H1 (cell line): ENCODE results near the gene TENT4A.

Source experiments
- CTCF ChIP-seq, 3 experiments: IDR thresholded peaks; 1 replicate in 2 of 3; 2 replicates in 1 of 3; pipeline versions ENCODE4 v1.5.1 to v1.6.1; 2011; ENCODE audit warnings: low read length in 3 of 3, mild to moderate bottlenecking in 3 of 3, inconsistent platforms in 2 of 3, low read depth in 1 of 3, moderate library complexity in 1 of 3; ENCODE audit not compliant: insufficient read depth in 1 of 3; ENCODE audit errors: control extremely low read depth in 1 of 3
- POLR2AphosphoS5 ChIP-seq: IDR thresholded peaks from 2 replicates; pipeline ENCODE4 v1.6.1; 2011; ENCODE audit warnings: low read depth, low read length
- RAD21 ChIP-seq, 2 experiments: IDR thresholded peaks in 1 of 2; conservative IDR thresholded peaks in 1 of 2; 2 replicates each; pipeline ENCODE4 v1.6.1; 2011; ENCODE audit warnings: low read depth in 2 of 2, low read length in 2 of 2, improper control_type of control experiment in 1 of 2, inconsistent platforms in 1 of 2, mild to moderate bottlenecking in 1 of 2, moderate library complexity in 1 of 2

DNA sequence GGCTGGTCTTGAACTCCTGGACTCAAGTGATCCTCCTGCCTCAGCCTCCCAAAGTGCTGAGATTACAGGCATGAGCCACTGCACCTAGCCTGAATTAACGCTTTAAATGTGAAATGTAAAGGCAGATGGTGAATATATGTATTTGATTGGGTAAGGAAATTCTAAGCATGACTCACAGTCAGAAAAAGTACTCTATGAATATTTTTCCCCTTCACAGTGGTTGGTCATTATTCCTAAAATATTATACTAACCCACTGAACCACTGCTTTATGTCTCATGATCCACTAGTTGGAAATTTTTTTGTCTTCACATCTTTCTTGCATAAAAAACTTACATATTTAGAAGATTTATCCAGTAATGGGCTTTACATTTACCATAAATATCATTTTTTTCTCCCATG lies 14.5 kb upstream of the TENT4A start:
- TF ChIP-seq CTCF (IDR thresholded peaks at IDR 0.05; ENCODE audit: control extremely low read depth in 1 of 3, insufficient read depth in 1 of 3, low read depth in 1 of 3, low read length in 3 of 3) (no peak), POLR2AphosphoS5 (no peak), RAD21 (IDR thresholded peaks at IDR 0.05 in 1 of 2, conservative IDR thresholded peaks at IDR 0.05 in 1 of 2; ENCODE audit: low read depth in 2 of 2, low read length in 2 of 2) (no peak)
